CD4-positive, alpha-beta T cell treated with Interleukin-10 for 1 hour (primary cell): Measurements from ENCODE around the gene POLL.

Source experiments
- DNase-seq: peaks from one replicate; pipeline ENCODE4 v3.0.0-alpha.2; 2020

Gene POLL

DNA sequence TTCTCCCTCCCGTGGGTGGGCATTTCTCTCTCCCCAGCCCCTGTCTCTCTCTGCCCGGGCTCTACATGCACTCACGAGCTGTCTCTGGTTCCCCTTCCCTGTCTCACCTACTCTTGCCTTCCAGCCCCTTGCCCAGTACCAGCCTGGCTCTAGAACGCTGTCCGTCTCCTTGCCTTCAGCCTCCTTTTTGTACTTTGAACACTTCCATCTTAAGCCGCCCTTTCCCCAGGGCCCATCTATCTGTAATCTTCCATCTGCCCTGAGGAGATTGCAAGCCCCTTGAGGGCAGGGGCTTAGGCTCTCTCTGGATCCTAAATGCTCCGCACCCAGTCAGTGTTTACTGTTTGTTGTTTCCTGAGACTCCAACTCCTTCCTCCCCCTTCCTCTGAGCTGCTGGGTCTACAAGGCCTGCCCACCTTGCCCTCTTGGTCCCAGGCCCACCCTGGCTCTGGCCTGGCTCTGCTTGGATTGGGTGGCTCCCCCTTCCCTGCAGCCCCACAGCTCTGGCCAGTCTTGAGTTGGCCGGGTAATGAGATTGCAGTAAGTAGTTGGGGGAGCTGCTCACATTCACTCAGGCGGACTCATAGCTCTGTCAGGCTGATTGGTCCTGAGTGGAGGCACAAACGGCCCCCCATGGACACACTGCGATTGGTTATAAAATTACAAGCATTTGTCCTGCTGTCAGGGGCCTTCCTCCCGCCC lies 28.3 kb downstream of the POLL start:
- DNase-seq: no peak

DNA sequence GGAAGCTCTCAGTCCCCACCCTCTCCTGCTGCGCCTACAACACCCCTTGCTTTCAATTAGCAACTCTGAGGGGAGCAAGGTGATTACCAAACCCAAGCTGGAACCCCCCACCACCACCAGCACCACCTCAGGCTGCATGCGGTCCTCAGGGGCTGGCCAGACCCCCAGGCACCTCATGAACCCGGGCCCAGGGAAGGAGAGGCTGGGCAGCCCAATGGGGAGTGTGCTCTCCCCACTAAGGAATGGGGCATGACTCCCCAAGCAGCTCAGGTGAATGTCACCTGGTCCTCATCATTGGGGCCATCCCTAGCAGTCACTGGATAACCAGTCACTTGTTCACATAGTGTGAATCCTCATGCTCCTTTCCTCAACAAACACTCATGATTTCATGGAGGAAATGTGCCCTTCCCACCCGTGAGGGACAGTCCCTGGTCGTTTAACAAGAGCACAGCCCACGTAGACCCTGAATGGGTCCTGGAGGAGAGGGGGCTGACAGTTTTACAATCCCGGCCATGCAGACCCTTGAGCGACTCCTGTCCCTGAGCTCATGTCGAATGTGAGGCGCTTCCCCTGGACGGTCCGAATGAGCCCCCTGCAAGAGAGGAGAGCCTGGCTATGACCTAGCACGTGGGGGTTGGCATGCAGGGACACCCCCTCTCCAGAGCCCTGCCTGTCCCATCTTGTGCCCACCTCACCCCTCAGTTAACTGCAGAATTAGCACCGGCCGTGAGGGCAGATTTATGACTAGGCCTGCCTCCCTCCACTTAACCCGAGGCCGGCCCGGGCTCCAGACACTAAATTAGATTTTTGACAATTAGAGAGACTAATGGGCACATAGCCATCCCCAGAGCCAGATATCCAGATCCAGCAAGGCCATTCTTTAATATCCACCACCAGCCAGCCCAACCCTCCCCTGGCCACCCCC lies 29.1 kb downstream of the POLL start:
- no peak for DNase-seq

DNA sequence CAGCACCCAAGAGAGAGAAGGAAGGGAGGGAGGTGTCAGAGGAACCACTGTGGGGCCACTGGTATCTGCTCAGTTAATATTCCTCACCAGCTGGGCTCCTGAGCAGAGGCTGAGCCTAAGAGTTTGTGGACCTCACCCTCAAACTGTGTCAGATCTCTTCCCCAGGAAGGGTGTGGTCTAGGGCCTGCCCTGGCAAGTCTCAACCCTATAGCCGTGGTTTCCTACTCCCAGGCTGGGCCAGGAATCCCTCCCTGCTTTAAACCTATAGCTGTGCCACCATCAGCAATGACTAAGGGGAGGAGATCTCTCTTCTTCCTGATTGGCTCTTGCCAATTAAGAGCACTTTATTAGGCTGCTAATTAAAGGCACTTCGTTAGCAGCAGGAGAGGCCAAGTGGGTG lies 29.9 kb downstream of the POLL start:
- no peak for DNase-seq

DNA sequence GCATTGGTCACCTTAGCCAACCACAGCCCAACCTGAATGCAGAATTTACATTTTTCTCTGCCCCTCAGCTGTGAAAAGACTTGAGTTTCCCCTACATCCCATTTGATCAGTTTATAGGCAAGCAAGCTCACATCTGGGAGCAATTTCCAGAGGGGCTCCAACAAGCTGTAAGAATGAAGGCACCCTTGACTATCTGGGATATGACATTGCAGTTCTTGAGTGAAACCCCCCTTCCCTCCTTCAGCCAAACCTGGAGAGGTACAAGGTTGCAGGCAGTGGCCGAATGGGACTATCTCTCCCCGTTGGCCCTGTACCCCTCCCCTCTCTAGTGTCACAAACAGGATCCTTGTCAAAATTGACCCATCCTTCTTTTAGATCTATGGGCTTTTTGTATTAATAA lies 30.5 kb downstream of the POLL start:
- no peak for DNase-seq

DNA sequence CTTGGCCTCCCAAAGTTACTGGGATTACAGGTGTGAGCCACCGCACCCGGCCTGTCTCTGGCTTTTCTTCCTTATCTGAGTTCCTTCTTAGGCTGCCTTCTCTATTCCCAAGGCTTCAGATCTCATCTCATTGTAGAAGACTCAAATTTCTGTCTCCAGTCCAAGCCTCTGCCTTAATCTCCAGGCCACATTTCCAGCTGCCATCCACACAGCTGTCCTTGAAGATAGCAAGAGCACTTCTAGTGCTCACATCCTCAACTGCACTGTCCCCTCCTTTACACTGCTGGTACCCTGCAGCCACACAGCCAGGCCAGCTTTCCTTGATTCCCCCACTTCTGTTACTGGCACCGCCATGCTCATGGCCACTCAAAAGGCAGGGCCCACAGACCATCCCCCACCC lies 35.6 kb downstream of the POLL start:
- DNase-seq: no peak

DNA sequence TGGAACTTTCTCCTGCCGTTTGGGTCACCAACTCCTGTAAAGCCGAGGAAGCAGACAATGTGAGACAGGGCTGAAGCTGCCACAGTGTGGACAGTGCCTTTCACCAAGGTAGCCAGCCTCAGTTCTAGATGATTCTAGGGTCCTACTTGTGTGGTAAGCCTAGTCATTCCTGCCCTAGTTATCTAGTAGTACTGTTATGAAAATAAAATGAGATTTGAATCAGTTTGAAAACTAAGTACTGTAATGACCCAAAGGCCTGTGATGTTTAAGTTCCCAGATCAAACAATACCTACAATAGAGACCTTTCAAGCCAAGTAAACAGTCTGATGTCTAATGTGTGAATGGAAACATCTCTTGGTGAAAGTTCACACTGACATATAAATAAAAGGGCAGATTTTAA lies 37.1 kb downstream of the POLL start:
- no peak for DNase-seq

DNA sequence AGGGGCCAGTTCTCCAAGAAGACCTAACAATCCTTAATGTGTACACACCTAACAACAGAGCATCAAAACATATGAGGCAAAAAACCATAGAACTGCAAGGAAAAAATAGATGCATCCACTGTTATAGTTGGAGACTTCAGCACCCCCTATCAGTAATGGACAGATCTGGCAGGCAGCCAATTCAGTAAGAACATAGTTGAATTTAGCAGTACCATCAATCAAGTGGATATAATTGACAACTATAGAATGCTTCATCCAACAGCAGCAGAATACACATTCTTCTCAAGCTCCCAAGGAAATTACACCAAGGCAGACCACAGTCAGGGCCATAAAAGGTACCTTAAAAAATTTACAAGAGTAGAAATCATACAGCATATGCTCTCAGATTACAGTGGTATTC lies 42.2 kb downstream of the POLL start:
- no peak for DNase-seq

DNA sequence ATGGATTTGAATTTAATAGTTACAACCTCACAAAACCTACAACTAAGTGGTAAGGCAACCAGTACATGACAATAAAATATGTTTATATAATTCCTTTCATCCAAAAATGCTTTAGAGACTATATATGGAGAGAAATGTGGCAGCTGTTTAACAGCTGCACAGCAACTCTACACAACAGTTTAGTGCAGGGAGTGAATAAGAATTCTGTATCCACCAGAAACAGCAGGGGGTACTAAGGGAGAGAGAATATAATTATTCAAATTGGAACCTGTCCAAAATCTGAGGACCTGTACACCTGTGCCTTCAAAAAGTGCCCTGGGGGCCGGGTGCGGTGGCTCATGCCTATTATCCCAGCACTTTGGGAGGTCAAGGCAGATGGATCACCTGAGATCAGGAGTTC lies 49.6 kb downstream of the POLL start:
- no peak for DNase-seq

DNA sequence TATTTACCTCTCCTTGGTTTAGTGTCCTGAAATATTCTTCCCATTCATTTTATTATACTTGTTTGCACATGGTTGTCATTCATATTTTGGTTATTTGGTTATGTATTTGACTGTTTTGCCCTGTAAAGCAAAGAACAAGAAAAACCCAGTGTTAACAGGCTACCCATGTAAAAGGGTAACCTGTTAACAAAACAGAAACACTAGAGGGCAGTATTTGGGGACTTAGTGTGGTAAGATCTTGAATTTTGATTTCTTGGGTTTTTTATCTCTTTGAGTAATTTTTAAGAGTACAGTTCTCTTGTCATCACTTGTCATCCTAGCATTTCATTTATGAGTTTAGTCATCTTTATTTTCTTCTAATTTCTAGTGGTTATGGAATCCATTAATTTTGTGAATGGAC lies 51.3 kb downstream of the POLL start:
- DNase-seq: peak; percentile 40

DNA sequence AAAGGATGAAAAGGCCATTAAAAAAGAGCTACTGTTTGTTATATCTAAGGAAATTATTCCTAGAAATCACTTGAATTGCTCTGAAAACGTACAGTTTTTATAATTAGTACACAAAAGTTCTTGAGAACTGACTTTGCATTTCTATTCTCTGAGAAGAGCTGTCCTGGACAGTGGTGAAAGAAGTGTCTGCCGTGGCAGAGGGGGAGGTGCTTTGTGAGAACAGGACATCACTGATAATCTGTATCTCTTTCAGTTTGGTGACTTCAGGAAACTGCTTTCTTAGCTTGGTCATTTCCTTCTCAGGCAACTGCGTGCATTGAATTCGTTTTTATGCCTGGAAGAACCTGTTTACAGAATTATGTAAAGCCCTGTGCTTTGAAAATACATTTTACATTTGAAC lies 52.1 kb downstream of the POLL start:
- DNase-seq: no peak

DNA sequence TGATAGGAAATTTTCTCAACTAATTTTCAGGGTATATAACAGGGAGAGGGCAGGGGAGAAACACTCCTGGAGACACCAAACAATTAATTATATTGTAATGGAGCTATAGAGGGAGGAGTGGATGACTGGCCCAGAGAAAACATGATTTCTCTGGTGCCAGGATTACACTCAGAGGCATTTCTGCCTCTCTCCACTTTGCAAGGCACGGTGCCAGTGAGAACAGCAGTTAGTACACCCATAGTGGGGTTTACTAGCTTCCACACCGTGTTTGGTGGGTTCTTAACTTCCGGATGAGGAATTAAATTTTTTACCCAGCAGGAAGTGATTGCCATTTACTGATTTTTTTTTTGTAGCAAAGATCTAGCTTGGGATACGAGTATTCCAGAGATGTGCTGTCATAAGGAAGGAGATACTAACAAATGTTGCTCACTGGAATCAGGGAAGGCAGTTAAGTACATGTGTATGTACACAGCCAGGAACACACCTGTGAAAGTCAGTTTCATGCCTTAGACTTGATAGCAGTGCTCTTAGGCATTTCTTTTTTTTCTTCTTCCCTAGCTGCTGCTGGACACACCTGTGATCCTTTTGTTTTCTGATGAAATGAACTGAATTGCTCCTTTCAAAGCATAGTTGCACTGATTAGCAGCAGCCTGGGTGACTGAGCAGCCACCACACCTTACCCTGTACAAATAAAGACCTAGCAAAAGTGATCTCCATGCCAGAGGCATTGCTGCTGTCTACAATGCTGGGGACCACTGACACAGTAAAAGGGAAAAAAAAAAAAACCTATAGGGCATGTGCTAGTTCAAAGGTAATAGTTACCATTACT lies 58.1 kb downstream of the POLL start:
- no peak for DNase-seq

DNA sequence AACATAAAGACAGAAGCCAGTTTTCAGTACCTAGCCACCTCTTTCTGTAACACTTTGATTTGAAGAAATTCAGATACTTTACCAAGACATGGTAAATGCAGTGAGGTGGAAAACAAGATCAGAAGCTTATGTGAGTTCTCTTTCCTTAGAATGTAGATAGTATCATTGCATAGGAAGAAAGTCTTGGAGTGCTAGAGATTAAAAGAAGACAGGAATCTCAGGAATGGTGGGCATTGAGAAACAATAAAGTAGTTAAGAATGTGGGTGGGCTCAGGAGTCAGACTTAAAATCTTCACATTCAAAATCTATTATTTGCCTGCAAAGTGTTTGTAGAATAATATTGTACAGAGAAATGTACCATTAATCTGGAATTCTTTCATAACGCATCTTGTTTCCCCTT lies 58.9 kb downstream of the POLL start:
- DNase-seq: no peak
